Heart left ventricle (tissue), 16 donors: Measurements from ENCODE around the gene OR14A2. TPM values are rescaled to one million over a fixed set of nuclear protein-coding genes. Genes with fewer than 3 reads are reported as not detected.
"Not testable (repeated sequence)": the region's sequence is repeated elsewhere in the genome, so short reads cannot be mapped to it uniquely, and the experiment has no call there.

Source experiments
- ATAC-seq, 4 donors: fragments of 200-7000 bp; cut with Tn5 transposase; one replicate each; pipeline ENCODE4 v1.9.1; 2020 to 2022; ENCODE audit warnings: moderate library complexity in 4 of 4, mild to moderate bottlenecking in 3 of 4, moderate number of reproducible peaks in 1 of 4
- DNase-seq, 5 donors: peaks; one replicate each; pipeline ENCODE4 v3.0.0-alpha.2; 2020
- H3K27ac ChIP-seq, 12 donors: fragments of 200-600 bp; sonication (generic) in 4 of 12; one replicate each; pipeline versions ENCODE4 v1.5.0 to v1.8.0; 2016 to 2022; ENCODE audit warnings: mild to moderate bottlenecking in 2 of 12
- H3K27me3 ChIP-seq, 9 donors: fragments of 200-600 bp; sonication (generic) in 2 of 9; one replicate each; pipeline versions ENCODE4 v1.5.1 to v1.8.0; 2016 to 2022; ENCODE audit warnings: mild to moderate bottlenecking in 3 of 9
- H3K36me3 ChIP-seq, 9 donors: fragments of 200-600 bp; sonication (generic) in 2 of 9; one replicate each; pipeline versions ENCODE4 v1.5.0 to v1.8.0; 2018 to 2022; ENCODE audit warnings: mild to moderate bottlenecking in 2 of 9
- H3K4me1 ChIP-seq, 12 donors: fragments of 200-600 bp; sonication (generic) in 4 of 12; one replicate each; pipeline versions ENCODE4 v1.5.0 to v1.8.0; 2016 to 2022; ENCODE audit warnings: mild to moderate bottlenecking in 3 of 12
- H3K4me3 ChIP-seq, 12 donors: fragments of 200-600 bp; sonication (generic) in 4 of 12; one replicate each; pipeline versions ENCODE4 v1.5.0 to v1.8.0; 2017 to 2022; ENCODE audit warnings: mild to moderate bottlenecking in 9 of 12, moderate library complexity in 4 of 12
- H3K9me3 ChIP-seq, 12 donors: fragments of 200-600 bp; sonication (generic) in 4 of 12; one replicate each; pipeline versions ENCODE4 v1.5.0 to v1.8.0; 2016 to 2022; ENCODE audit warnings: mild to moderate bottlenecking in 1 of 12
- POLR2A ChIP-seq, 2 donors: fragments of 450-650 bp; IDR thresholded peaks; one replicate each; pipeline ENCODE4 v1.6.1; 2017; ENCODE audit warnings: antibody characterized with exemption in 2 of 2, mild to moderate bottlenecking in 2 of 2, moderate library complexity in 2 of 2
- WGBS, 4 donors: extraction: QIAGEN DNeasy Blood & Tissue Kit in 2 of 4; methylation state at CpG; one replicate each; pipeline versions ENCODE4 v1.1.5 to v1.1.7; 2013 to 2018; 5-methylcytosine and 5-hydroxymethylcytosine counted together
- intact Hi-C, 10 donors: fragments of 100-400 bp; cut with DNase I; formaldehyde crosslinking; loops; one replicate each; pipeline versions ENCODE4 v1.11.1 to v1.14.2; 2022
- long read RNA-seq, 3 donors: library from polyadenylated mRNA; unstranded; transcript quantifications; one replicate each; pipeline ENCODE4 v2.0.0, GENCODE V29; 2020 to 2021
- polyA plus RNA-seq, 2 donors: library from polyadenylated mRNA; stranded (reverse); fragments of 200-250 nt; gene quantifications; one replicate each; pipeline ENCODE4 v1.2.3, GENCODE V29; 2013
- total RNA-seq, 9 donors: library from RNA; depleted of rRNA in 2 of 9; stranded (reverse); fragments of >200 nt in 2 of 9; fragmentation: NEBNext Ultra II Directional in 3 of 9; extraction: Animal tissue kit (Norgen Biotek cat#: 25700) in 3 of 9; gene quantifications; one replicate each; pipeline versions ENCODE4 v1.1.0 to v1.2.4, GENCODE V29; 2016 to 2023
- TF ChIP-seq, protein P1 (sequence below), 12 donors: fragments of 200-600 bp; sonication (generic) in 4 of 12; IDR thresholded peaks; one replicate each; pipeline versions ENCODE4 v1.5.0 to v1.8.0; 2018 to 2022; ENCODE audit warnings: antibody characterized with exemption in 12 of 12, mild to moderate bottlenecking in 5 of 12
- donor health status: ischemic (EF 13 %, LVEDD 7.1; RV severe dilation, severe dysfunction).
- donor health status: healthy with polysubstance abuse.
- donor health status: DM: no; HTN: yes; CAD: no.
- donor health status: DM: no; HTN: no; CAD: no.
- donor health status: ischemic (EF 25% LVEDD 6.9; RV normal size, moderate dysfunction).
- donor health status: ischemic (EF 25% LVEDD 5.7; RV mildly dilated, moderate dysfunction).
- donor health status: healthy.
- donor health status: DM: yes; HTN: yes; CAD: no.
- donor health status: ischemic (EF 35%, LVEDD 5.7; RV mildly dilated, moderate dysfunction).
- donor health status: nonischemic (EF 11% LVEDD 7.7; RV severe dilation, severe dysfunction).
- donor health status: DM: yes; HTN: yes; CAD: no.
- donor health status: PGD.
- donor health status: ischemic (EF 29% LVEDD 5.4; RV normal size, mild dysfunction).
- donor health status: nonischemic (EF 23%, LVEDD 6.1; RV moderate dilation, normal function).

Gene OR14A2
- not detected for total RNA-seq
- polyA plus RNA-seq: not detected
- long read RNA-seq, donor 1: 0 reads
- long read RNA-seq, donor 2: 0 reads
- long read RNA-seq, donor 3: 0 reads

DNA sequence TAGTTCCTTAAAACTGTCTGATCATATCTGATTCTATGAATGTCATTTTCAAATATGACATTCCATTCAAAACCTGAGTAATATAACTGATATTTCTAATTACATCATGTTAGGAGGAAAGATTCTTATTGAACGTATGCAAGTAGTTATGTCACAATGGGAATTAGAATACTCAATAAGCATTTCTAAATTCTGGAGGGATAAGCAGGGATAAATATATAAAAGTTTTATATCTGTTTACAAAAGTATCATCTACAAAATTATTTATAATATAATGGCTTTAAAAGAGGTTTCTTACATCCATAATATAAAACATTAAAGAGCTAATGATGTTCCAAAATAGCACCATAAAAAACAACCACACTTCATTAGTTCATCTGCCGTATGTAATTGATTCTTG lies at the start of gene OR14A2:
OR14A2 (minus strand) TSS at position 101 of the 400 bp plus-strand sequence.
- Histone ChIP-seq H3K4me1 (no peaks in the 10 kb centered on the region), H3K27ac (no peak within 1 kb of the TSS), H3K36me3 (no peaks in the 10 kb centered on the region), H3K9me3 (peaks cover 0 to 30% (median 8%) of the 10 kb centered on the region in 12 donors), H3K4me3 (no peak within 1 kb of the TSS), H3K27me3 (no peaks in the 10 kb centered on the region)
- 90 to 92% (median 91%) methylated on average over 2 of the region's 2 CpGs for WGBS, 4 donors
- ATAC-seq: no peak
- DNase-seq: no peak
- intact Hi-C loops: no loop called here
- TF ChIP-seq POLR2A (IDR thresholded peaks at IDR 0.05): no peak
- TF ChIP-seq, protein P1, sequence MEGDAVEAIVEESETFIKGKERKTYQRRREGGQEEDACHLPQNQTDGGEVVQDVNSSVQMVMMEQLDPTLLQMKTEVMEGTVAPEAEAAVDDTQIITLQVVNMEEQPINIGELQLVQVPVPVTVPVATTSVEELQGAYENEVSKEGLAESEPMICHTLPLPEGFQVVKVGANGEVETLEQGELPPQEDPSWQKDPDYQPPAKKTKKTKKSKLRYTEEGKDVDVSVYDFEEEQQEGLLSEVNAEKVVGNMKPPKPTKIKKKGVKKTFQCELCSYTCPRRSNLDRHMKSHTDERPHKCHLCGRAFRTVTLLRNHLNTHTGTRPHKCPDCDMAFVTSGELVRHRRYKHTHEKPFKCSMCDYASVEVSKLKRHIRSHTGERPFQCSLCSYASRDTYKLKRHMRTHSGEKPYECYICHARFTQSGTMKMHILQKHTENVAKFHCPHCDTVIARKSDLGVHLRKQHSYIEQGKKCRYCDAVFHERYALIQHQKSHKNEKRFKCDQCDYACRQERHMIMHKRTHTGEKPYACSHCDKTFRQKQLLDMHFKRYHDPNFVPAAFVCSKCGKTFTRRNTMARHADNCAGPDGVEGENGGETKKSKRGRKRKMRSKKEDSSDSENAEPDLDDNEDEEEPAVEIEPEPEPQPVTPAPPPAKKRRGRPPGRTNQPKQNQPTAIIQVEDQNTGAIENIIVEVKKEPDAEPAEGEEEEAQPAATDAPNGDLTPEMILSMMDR (IDR thresholded peaks at IDR 0.05): no peak

DNA sequence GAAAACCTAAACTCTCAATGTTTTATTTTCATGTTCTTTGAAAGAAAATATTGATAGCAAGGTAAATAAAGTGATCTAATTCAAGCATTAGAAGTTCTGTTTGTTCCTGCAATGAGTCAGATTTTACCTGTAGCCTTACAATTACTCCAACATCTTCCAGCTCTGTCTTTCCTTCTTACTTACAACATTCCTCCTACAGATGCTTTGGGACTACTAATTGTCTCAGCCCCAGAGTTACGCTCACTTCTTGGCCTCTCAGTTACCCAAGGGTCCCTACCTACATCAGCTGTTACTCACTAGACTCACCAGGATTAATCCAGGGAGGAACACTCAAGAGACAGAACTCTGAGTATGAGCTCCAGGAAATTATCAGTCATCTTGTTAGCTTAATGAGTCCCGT lies 49.6 kb upstream of the OR14A2 start:
- Histone ChIP-seq H3K4me3 (no peak overlapping the region), H3K27ac (no peak overlapping the region), H3K27me3 (no peaks in the 10 kb centered on the region), H3K36me3 (no peaks in the 10 kb centered on the region), H3K9me3 (peaks cover 0 to 4% (median 0%) of the 10 kb centered on the region in 12 donors), H3K4me1 (no peaks in the 10 kb centered on the region)
- ATAC-seq (no peak), DNase-seq (no peak)
- 0 to 45% (median 29%) methylated on average over 2 of the region's 2 CpGs for WGBS, 4 donors
- TF ChIP-seq POLR2A (IDR thresholded peaks at IDR 0.05): no peak
- TF ChIP-seq, protein P1 (IDR thresholded peaks at IDR 0.05): no peak
- intact Hi-C loops: no loop called here

DNA sequence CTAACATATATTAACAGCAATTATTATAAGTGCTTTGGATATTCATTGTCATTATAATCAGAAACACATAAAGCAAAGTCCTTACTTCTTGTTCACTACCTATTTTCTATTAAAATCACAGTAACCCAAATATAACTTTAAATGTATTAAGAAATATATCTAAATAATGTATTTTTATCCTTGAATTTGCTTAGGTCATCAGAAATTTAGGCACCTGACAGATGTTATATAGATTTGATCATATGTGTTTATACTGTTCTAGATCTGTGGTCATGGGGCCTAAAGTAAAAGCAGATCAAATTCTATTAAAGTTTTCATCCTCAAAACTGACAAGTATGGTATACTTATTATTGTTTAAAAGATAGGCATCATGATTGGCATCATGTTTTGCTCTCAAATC lies 21.7 kb upstream of the OR14A2 start:
- intact Hi-C loops: no loop called here
- Histone ChIP-seq H3K4me1 (no peaks in the 10 kb centered on the region), H3K4me3 (no peak overlapping the region), H3K27ac (no peak overlapping the region), H3K27me3 (no peaks in the 10 kb centered on the region), H3K9me3 (peaks cover 0 to 3% (median 0%) of the 10 kb centered on the region in 12 donors), H3K36me3 (no peaks in the 10 kb centered on the region)
- no peak for ATAC-seq
- no peak for DNase-seq
- TF ChIP-seq POLR2A (IDR thresholded peaks at IDR 0.05): no peak
- TF ChIP-seq, protein P1 (IDR thresholded peaks at IDR 0.05): no peak

DNA sequence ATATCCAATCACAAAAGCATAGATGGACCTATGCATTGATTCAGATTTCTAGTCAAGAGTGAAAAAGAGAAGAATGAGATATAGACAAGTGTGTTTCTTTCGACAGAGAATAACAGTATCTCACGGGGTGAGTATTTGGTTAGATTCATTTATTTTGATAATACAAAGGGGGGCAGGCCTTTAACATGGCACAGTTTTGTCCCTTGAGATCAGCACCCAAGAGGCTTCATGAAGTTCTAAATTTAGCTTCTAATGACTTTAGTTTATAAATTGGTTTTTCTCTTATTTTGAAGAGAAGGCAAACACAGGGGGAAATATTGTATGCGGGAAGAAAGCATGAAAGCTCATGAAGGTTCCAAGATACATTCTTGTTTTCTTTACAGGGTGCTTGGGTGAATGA lies 12.5 kb upstream of the OR14A2 start, which contains the start of gene OR1C1:
OR1C1 (minus strand) TSS at position 101 of the 400 bp plus-strand sequence. CDS start 2,150 bp downstream, outside the sequence.
- no peaks in the 10 kb centered on the region for H3K27me3 ChIP-seq
- no peaks in the 10 kb centered on the region for H3K36me3 ChIP-seq
- H3K27ac ChIP-seq: no peak within 1 kb of the TSS
- no peaks in the 10 kb centered on the region for H3K9me3 ChIP-seq
- no peak for DNase-seq
- TF ChIP-seq POLR2A (IDR thresholded peaks at IDR 0.05): no peak
- TF ChIP-seq, protein P1 (IDR thresholded peaks at IDR 0.05): no peak
- no peaks in the 10 kb centered on the region for H3K4me1 ChIP-seq
- intact Hi-C loops: no loop called here
- H3K4me3 ChIP-seq: no peak within 1 kb of the TSS
- WGBS, 4 donors: 92 to 96% (median 94%) methylated on average over 3 of the region's 3 CpGs
- no peak for ATAC-seq

DNA sequence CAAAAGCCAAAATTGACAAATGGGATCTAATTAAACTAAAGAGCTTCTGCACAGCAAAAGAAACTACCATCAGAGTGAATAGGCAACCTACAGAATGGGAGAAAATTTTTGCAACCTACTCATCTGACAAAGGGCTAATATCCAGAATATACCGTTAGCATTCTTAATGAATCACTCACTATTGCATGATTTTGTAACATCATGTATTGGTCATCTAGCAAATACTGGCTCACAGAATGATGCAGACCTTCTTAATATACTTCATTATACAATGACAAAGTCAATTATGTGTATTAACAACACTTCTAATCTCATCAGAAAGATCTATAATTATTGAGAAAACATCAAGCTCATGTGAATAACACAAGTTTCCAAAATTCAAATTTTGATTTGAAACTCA lies 6.4 kb upstream of the OR14A2 start:
- H3K4me3 ChIP-seq, DNase-seq, intact Hi-C loops, H3K27me3 ChIP-seq, H3K27ac ChIP-seq, H3K4me1 ChIP-seq, H3K36me3 ChIP-seq, ATAC-seq: not testable (repeated sequence)
- peaks cover 0 to 26% (median 8%) of the 10 kb centered on the region in 12 donors for H3K9me3 ChIP-seq
- 85 to 100% (median 89%) methylated on average over 1 of the region's 1 CpG for WGBS, 4 donors
